H9 (cell line): ENCODE data around the gene CERS4. TPM values are rescaled to one million over a fixed set of nuclear protein-coding genes. Genes with fewer than 3 reads are reported as not detected.
"Not testable (repeated sequence)": the region's sequence is repeated elsewhere in the genome, so short reads cannot be mapped to it uniquely, and the experiment has no call there.

Source experiments
- DNase-seq: peaks from one replicate; pipeline ENCODE4 v3.0.0-alpha.2; 2017
- H2AFZ ChIP-seq: one replicate; pipeline ENCODE4 v1.6.1; 2013; ENCODE audit warnings: mild to moderate bottlenecking, low read length, control low read depth, moderate library complexity
- H2AK5ac ChIP-seq: 2 replicates; pipeline ENCODE4 v1.6.1; 2013; ENCODE audit warnings: low read length, control low read depth, mixed read lengths; ENCODE audit not compliant: insufficient read length
- H2BK120ac ChIP-seq: one replicate; pipeline ENCODE4 v1.6.1; 2013; ENCODE audit warnings: low read depth, mild to moderate bottlenecking, low read length, control low read depth, inconsistent platforms; ENCODE audit not compliant: poor library complexity, severe bottlenecking
- H2BK12ac ChIP-seq: 2 replicates; pipeline ENCODE4 v1.6.1; 2013; ENCODE audit warnings: low read length, control low read depth, mixed read lengths, low read depth; ENCODE audit not compliant: insufficient read length
- H2BK15ac ChIP-seq: 2 replicates; pipeline ENCODE4 v1.6.1; 2013; ENCODE audit warnings: low read depth, low read length, control low read depth
- H2BK20ac ChIP-seq: one replicate; pipeline ENCODE4 v1.6.1; 2013; ENCODE audit warnings: low read depth, mild to moderate bottlenecking, low read length, control low read depth, inconsistent platforms; ENCODE audit not compliant: poor library complexity, severe bottlenecking
- H2BK5ac ChIP-seq: 2 replicates; pipeline ENCODE4 v1.6.1; 2013; ENCODE audit warnings: low read length, control low read depth, mixed read lengths; ENCODE audit not compliant: insufficient read length
- H3K14ac ChIP-seq: 2 replicates; pipeline ENCODE4 v1.6.1; 2013; ENCODE audit warnings: low read length, control low read depth; ENCODE audit not compliant: insufficient read depth
- H3K18ac ChIP-seq: 2 replicates; pipeline ENCODE4 v1.6.1; 2013; ENCODE audit warnings: low read depth, mild to moderate bottlenecking, mixed read lengths, low read length, control low read depth; ENCODE audit not compliant: insufficient read length
- H3K23ac ChIP-seq: 2 replicates; pipeline ENCODE4 v1.6.1; 2013; ENCODE audit warnings: low read length, control low read depth, mixed read lengths, low read depth; ENCODE audit not compliant: insufficient read length
- H3K23me2 ChIP-seq: 2 replicates; pipeline ENCODE4 v1.6.1; 2013; ENCODE audit warnings: low read depth, mild to moderate bottlenecking, mixed read lengths, low read length, control low read depth; ENCODE audit not compliant: insufficient read length, poor library complexity, severe bottlenecking
- H3K27ac ChIP-seq: 2 replicates; pipeline ENCODE4 v1.5.1; 2013; ENCODE audit warnings: low read length, control low read depth, mixed read lengths, low read depth; ENCODE audit not compliant: insufficient read length
- H3K27me3 ChIP-seq: 2 replicates; pipeline ENCODE4 v1.6.1; 2013; ENCODE audit warnings: low read length, control low read depth, inconsistent platforms; ENCODE audit not compliant: insufficient read depth
- H3K4ac ChIP-seq: 2 replicates; pipeline ENCODE4 v1.6.1; 2013; ENCODE audit warnings: low read depth, mild to moderate bottlenecking, control low read depth, inconsistent platforms, low read length, moderate library complexity
- H3K4me1 ChIP-seq: 2 replicates; pipeline ENCODE4 v1.6.1; 2013; ENCODE audit warnings: low read length, control low read depth, inconsistent platforms; ENCODE audit not compliant: insufficient read depth
- H3K4me2 ChIP-seq: 2 replicates; pipeline ENCODE4 v1.6.1; 2013; ENCODE audit warnings: low read length, control low read depth, mixed read lengths; ENCODE audit not compliant: insufficient read length, insufficient read depth
- H3K56ac ChIP-seq: 2 replicates; pipeline ENCODE4 v1.6.1; 2013; ENCODE audit warnings: low read depth, mild to moderate bottlenecking, mixed read lengths, low read length, control low read depth; ENCODE audit not compliant: insufficient read length
- H3K79me1 ChIP-seq: 2 replicates; pipeline ENCODE4 v1.6.1; 2013; ENCODE audit warnings: low read depth, mild to moderate bottlenecking, moderate library complexity, low read length, control low read depth, inconsistent platforms; ENCODE audit not compliant: insufficient read depth, poor library complexity, severe bottlenecking
- H3K79me2 ChIP-seq: 2 replicates; pipeline ENCODE4 v1.6.1; 2013; ENCODE audit warnings: low read length, control low read depth, inconsistent platforms; ENCODE audit not compliant: insufficient read depth
- H3K9ac ChIP-seq: 2 replicates; pipeline ENCODE4 v1.6.1; 2013; ENCODE audit warnings: low read length, control low read depth, mixed read lengths; ENCODE audit not compliant: insufficient read length; ENCODE audit errors: extremely low read depth
- H3K9me3 ChIP-seq: one replicate; pipeline ENCODE4 v1.6.1; 2013; ENCODE audit warnings: low read depth, low read length, inconsistent platforms; ENCODE audit not compliant: control insufficient read depth
- H3T11ph ChIP-seq: one replicate; pipeline ENCODE4 v1.6.1; 2013; ENCODE audit warnings: mild to moderate bottlenecking, low read length, control low read depth, inconsistent platforms
- H4K20me1 ChIP-seq: one replicate; pipeline ENCODE4 v1.6.1; 2013; ENCODE audit not compliant: control insufficient read depth, insufficient read length, insufficient read depth
- H4K5ac ChIP-seq: 2 replicates; pipeline ENCODE4 v1.6.1; 2013; ENCODE audit warnings: low read depth, mild to moderate bottlenecking, mixed read lengths, low read length, control low read depth; ENCODE audit not compliant: insufficient read length
- H4K8ac ChIP-seq: replicated peaks from 2 replicates; pipeline ENCODE4 v1.6.1; 2013; ENCODE audit warnings: low read length, control low read depth, mixed read lengths, low read depth; ENCODE audit not compliant: insufficient read length
- H4K91ac ChIP-seq: 2 replicates; pipeline ENCODE4 v1.6.1; 2013; ENCODE audit warnings: low read depth, mild to moderate bottlenecking, moderate library complexity, mixed read lengths, low read length, control low read depth; ENCODE audit not compliant: insufficient read length
- H3K27ac Mint-ChIP-seq, 3 experiments: 2 replicates in 2 of 3; 3 replicates in 1 of 3; pipeline ENCODE4 v1.8.0; 2020 to 2021; ENCODE audit warnings: mixed read lengths in 3 of 3, mild to moderate bottlenecking in 1 of 3, moderate library complexity in 1 of 3
- H3K27me3 Mint-ChIP-seq: 2 replicates; pipeline ENCODE4 v1.8.0; 2021; ENCODE audit warnings: low read depth, mild to moderate bottlenecking, moderate library complexity, mixed read lengths
- H3K36me3 Mint-ChIP-seq, 3 experiments: 2 replicates in 2 of 3; 3 replicates in 1 of 3; pipeline ENCODE4 v1.8.0; 2020 to 2021; ENCODE audit warnings: low read depth in 3 of 3, mixed read lengths in 3 of 3; ENCODE audit not compliant: insufficient read depth in 1 of 3
- H3K4me1 Mint-ChIP-seq, 2 experiments: 2 replicates each; pipeline ENCODE4 v1.8.0; 2020; ENCODE audit warnings: mixed read lengths in 2 of 2
- H3K4me3 Mint-ChIP-seq, 2 experiments: 2 replicates in 1 of 2; 3 replicates in 1 of 2; pipeline ENCODE4 v1.8.0; 2020 to 2021; ENCODE audit warnings: mild to moderate bottlenecking in 2 of 2, mixed read lengths in 2 of 2, moderate library complexity in 1 of 2
- H3K9me3 Mint-ChIP-seq, 2 experiments: 2 replicates in 1 of 2; 3 replicates in 1 of 2; pipeline ENCODE4 v1.8.0; 2020; ENCODE audit warnings: mild to moderate bottlenecking in 2 of 2, mixed read lengths in 2 of 2, moderate library complexity in 1 of 2
- WGBS: extraction: QIAGEN DNeasy Blood & Tissue Kit; methylation state at CpG from one replicate; pipeline ENCODE4 v1.1.7; 2013; ENCODE audit warnings: missing lambda C conversion rate, low lambda C conversion rate, mixed read lengths; ENCODE audit not compliant: insufficient read length; ENCODE audit errors: extremely low coverage; 5-methylcytosine and 5-hydroxymethylcytosine counted together
- total RNA-seq: library from RNA; stranded (reverse); gene quantifications from 2 replicates; pipeline ENCODE4 v1.2.1, GENCODE V29; 2021
- TF ChIP-seq, protein P1 (sequence below): fragments of 200-600 bp; sonication (generic); conservative IDR thresholded peaks from 3 replicates; pipeline ENCODE4 v1.8.0; 2021; ENCODE audit warnings: antibody characterized with exemption, mild to moderate bottlenecking

The CERS4 gene
- total RNA-seq, 1 experiment from 2014 or later, result 62.6 TPM

DNA sequence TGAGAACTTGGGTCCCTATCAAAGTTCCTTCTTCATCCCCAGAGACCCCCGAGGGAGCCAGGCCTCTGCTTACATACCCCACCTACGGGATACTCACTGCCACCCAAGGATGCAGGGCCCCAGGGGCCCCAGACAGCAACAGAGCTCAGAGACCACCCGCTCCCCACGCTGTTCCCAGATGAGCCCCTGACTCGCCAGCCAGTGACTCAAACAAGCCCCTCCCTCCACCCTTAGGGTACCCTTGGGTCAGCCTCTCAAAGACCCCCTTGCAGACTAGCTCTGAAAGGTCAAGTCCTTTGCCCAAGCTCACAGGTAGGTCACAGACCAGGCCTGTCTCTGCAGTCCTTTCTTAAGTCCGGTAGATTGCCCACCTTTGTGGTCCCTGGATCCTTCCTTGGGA lies 53.3 kb downstream of the CERS4 start:
- Histone ChIP-seq H2BK120ac (no peak overlapping the region), H3K9ac (no peak overlapping the region), H3K4me2 (no peak overlapping the region), H3K23me2 (no peaks in the 10 kb centered on the region), H3K27me3 (no peaks in the 10 kb centered on the region), H2AFZ (no peak overlapping the region), H2BK15ac (no peak overlapping the region), H3K56ac (no peak overlapping the region), H3K79me2 (no peaks in the 10 kb centered on the region), H3K4me1 (no peaks in the 10 kb centered on the region), H3K23ac (no peak overlapping the region), H3K27ac (no peak overlapping the region), H3T11ph (no peak overlapping the region), H3K9me3 (no peaks in the 10 kb centered on the region), H4K5ac (no peak overlapping the region), H3K18ac (no peak overlapping the region), H3K79me1 (no peaks in the 10 kb centered on the region), H2BK20ac (no peak overlapping the region), H4K20me1 (no peaks in the 10 kb centered on the region), H2BK12ac (no peak overlapping the region), H2AK5ac (no peak overlapping the region), H3K4ac (no peak overlapping the region), H4K8ac (no peak overlapping the region), H3K14ac (no peak overlapping the region), H4K91ac (no peak overlapping the region), H2BK5ac (no peak overlapping the region)
- Mint-ChIP-seq H3K27me3 (no peaks in the 10 kb centered on the region), H3K4me3 (no peak overlapping the region), H3K27ac (no peak overlapping the region), H3K36me3 (peaks cover 10 to 37% (median 31%) of the 10 kb centered on the region in 3 experiments), H3K9me3 (peaks cover 0 to 3% of the 10 kb centered on the region in 2 experiments; a peak in 1 of 5 replicates), H3K4me1 (peaks cover 14 to 23% of the 10 kb centered on the region in 2 experiments)
- TF ChIP-seq, protein P1, sequence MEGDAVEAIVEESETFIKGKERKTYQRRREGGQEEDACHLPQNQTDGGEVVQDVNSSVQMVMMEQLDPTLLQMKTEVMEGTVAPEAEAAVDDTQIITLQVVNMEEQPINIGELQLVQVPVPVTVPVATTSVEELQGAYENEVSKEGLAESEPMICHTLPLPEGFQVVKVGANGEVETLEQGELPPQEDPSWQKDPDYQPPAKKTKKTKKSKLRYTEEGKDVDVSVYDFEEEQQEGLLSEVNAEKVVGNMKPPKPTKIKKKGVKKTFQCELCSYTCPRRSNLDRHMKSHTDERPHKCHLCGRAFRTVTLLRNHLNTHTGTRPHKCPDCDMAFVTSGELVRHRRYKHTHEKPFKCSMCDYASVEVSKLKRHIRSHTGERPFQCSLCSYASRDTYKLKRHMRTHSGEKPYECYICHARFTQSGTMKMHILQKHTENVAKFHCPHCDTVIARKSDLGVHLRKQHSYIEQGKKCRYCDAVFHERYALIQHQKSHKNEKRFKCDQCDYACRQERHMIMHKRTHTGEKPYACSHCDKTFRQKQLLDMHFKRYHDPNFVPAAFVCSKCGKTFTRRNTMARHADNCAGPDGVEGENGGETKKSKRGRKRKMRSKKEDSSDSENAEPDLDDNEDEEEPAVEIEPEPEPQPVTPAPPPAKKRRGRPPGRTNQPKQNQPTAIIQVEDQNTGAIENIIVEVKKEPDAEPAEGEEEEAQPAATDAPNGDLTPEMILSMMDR, result no peak
- no CpG with 5 or more reads among the region's 6 CpGs for WGBS
- DNase-seq, result no peak

DNA sequence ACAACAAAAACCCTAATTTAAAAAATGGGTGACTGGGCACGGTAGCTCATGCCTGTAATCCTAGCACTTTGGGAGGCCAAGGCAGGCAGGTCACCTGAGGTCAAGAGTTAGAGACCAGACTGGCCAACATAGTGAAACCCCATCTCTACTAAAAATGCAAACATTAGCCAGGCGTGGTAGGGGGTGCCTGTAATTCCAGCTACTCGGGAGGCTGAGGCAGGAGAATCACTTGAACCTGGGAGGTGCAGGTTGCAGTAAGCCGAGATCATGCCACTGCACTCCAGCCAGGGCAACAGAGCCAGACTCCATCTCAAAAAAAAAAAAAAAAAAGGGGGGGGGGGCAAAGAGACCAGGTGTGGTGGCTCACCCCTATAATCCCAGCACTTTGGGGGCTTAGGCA lies 55.1 kb downstream of the CERS4 start:
- not testable (repeated sequence) for H3K4me2 ChIP-seq, H3K14ac ChIP-seq, H3K9me3 ChIP-seq, H2BK120ac ChIP-seq, H2AK5ac ChIP-seq, H2BK20ac ChIP-seq, H2BK12ac ChIP-seq, H2AFZ ChIP-seq, H3K56ac ChIP-seq, H4K20me1 ChIP-seq, H2BK5ac ChIP-seq, H4K8ac ChIP-seq, H3K9me3 Mint-ChIP-seq, H3K4me3 Mint-ChIP-seq, H3K79me1 ChIP-seq, H3K9ac ChIP-seq, H3K79me2 ChIP-seq, H4K5ac ChIP-seq, H3K27me3 ChIP-seq, H3K27me3 Mint-ChIP-seq, H3K23me2 ChIP-seq, H3K4ac ChIP-seq, H3K4me1 ChIP-seq, H2BK15ac ChIP-seq, H3K23ac ChIP-seq, H4K91ac ChIP-seq, DNase-seq, H3T11ph ChIP-seq, H3K18ac ChIP-seq, H3K27ac Mint-ChIP-seq, H3K27ac ChIP-seq
- Mint-ChIP-seq H3K4me1 (peaks cover 17 to 21% of the 10 kb centered on the region in 2 experiments), H3K36me3 (peaks cover 5 to 21% (median 15%) of the 10 kb centered on the region in 3 experiments; a peak in 6 of 7 replicates)
- WGBS, result no CpG with 5 or more reads among the region's 4 CpGs
